Measurements from ENCODE around the gene TNFRSF4. TPM values are rescaled to one million over a fixed set of nuclear protein-coding genes. Genes with fewer than 3 reads are reported as not detected.

Gene TNFRSF4
- total and polyA plus RNA-seq, 10 of the 15 experiments (the other 5 are each of a cell fraction or from before 2014, with no cell fraction given): 0.05 to 7.3 (median 2.5) TPM; not detected in 1

- no peak; the same call in 2 of the 3 replicates for ATAC-seq
- POLR2A ChIA-PET: no interaction called here
Observed at GRCh38 chr1:1183833-1184775, 29.8 kb downstream of the TNFRSF4 start.

More at GRCh38 chr1:1183833-1184775, 29.8 kb downstream of the TNFRSF4 start:
- Histone ChIP-seq H3K4me1 (ENCODE audit: control insufficient read depth, insufficient read depth, low read length) (no peaks in the 10 kb centered on the region), H3K27me3 (replicated peaks in 1 of 2; ENCODE audit: control insufficient read depth in 2 of 2, insufficient read depth in 2 of 2, low read length in 1 of 2) (no peaks in the 10 kb centered on the region; a peak in 1 of 4 replicates), H4K20me1 (ENCODE audit: control insufficient read depth, insufficient read depth) (no peaks in the 10 kb centered on the region), H3K27ac (ENCODE audit: control insufficient read depth, insufficient read depth) (no peak overlapping the region), H3K4me3 (no peak overlapping the region), H3K9ac (ENCODE audit: control insufficient read depth, insufficient read depth, low read length) (no peak overlapping the region), H3K4me2 (ENCODE audit: control insufficient read depth, insufficient read depth) (no peak overlapping the region), H3K9me3 (replicated peaks; ENCODE audit: control insufficient read depth, insufficient read depth, low read length) (no peaks in the 10 kb centered on the region), H3K79me2 (ENCODE audit: control insufficient read depth, insufficient read depth, low read length) (no peaks in the 10 kb centered on the region), H2AFZ (ENCODE audit: control insufficient read depth, low read depth, low read length) (no peak overlapping the region), H3K36me3 (ENCODE audit: control insufficient read depth in 2 of 2, insufficient read depth in 2 of 2, low read length in 1 of 2) (no peaks in the 10 kb centered on the region)
- no TSS peak for BruUV-seq (replicated peaks)
- DNase-seq (ENCODE audit: low read depth, low spot score): no peak
- CTCF ChIA-PET: no interaction called here
- SMC1A ChIA-PET (ENCODE audit: uncharacterized antibody, unreplicated experiment): no interaction called here
- WGBS (ENCODE audit: insufficient coverage, insufficient replicate concordance, low lambda C conversion rate, missing lambda C conversion rate): 46% methylated on average over 24 of the region's 33 CpGs
- no peak for FAIRE-seq
- intact Hi-C loops (cut with micrococcal nuclease; ENCODE audit: unreplicated experiment) (no loop called here), in situ Hi-C loops (cut with MboI) (no loop called here)
- RAD21 ChIA-PET (ENCODE audit: unreplicated experiment): no interaction called here
- TF ChIP-seq TARDBP (IDR thresholded peaks at IDR 0.05; ENCODE audit: borderline replicate concordance) (no peak), POLR2A (IDR thresholded peaks at IDR 0.05; ENCODE audit: low read depth, low read length) (no peak), KDM1A (IDR thresholded peaks at IDR 0.05; ENCODE audit: borderline replicate concordance) (no peak), HSF1 (IDR thresholded peaks at IDR 0.05; ENCODE audit: low read depth, low read length) (no peak), NFXL1 (IDR thresholded peaks at IDR 0.05; ENCODE audit: borderline replicate concordance) (no peak), SIN3A (IDR thresholded peaks at IDR 0.05; ENCODE audit: low read depth, low read length) (no peak), BCLAF1 (IDR thresholded peaks at IDR 0.05) (no peak), GABPA (IDR thresholded peaks at IDR 0.05; ENCODE audit: low read depth) (no peak), SMAD1 (IDR thresholded peaks at IDR 0.05; ENCODE audit: low read depth, partially characterized antibody) (no peak), CHD1 (IDR thresholded peaks at IDR 0.05; ENCODE audit: low read depth, low read length) (no peak)
